Measurements from ENCODE around the gene SF3B2.

DNA sequence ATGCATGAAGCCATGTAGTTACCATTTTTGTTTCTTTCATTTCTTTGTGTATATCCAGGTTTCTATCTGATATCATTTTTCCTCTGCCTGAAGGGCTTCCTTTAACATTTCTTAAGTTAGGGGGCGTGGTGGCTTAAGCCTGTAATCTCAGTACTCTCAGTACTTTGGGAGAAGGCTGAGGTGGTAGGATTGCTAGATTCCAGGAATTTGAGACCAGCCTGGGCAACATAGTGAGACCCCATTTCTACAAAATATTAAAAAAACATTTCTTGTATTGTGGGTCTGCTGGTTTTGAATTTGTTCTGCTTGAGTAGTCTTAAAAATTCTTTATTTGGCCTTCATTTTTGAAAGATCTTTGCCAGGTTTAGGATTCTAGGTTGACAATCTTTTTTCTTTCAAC lies 12.4 kb downstream of the SF3B2 start:
- TF ChIP-seq, protein P1, sequence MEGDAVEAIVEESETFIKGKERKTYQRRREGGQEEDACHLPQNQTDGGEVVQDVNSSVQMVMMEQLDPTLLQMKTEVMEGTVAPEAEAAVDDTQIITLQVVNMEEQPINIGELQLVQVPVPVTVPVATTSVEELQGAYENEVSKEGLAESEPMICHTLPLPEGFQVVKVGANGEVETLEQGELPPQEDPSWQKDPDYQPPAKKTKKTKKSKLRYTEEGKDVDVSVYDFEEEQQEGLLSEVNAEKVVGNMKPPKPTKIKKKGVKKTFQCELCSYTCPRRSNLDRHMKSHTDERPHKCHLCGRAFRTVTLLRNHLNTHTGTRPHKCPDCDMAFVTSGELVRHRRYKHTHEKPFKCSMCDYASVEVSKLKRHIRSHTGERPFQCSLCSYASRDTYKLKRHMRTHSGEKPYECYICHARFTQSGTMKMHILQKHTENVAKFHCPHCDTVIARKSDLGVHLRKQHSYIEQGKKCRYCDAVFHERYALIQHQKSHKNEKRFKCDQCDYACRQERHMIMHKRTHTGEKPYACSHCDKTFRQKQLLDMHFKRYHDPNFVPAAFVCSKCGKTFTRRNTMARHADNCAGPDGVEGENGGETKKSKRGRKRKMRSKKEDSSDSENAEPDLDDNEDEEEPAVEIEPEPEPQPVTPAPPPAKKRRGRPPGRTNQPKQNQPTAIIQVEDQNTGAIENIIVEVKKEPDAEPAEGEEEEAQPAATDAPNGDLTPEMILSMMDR (conservative IDR thresholded peaks at IDR 0.05 in 1 of 2, IDR thresholded peaks at IDR 0.05 in 1 of 2; ENCODE audit: low read depth in 1 of 2, low read length in 2 of 2) = no peak
- no peak for TF ChIP-seq EZH2 (IDR thresholded peaks at IDR 0.05; ENCODE audit: low read length, missing control alignments)
